Measurements from ENCODE around the gene MARK3.

Gene MARK3

GRCh38 chr14:103548463-103549351 is 163.5 kb downstream of the MARK3 start:
- no peak for DNase-seq (ENCODE audit: low read depth in 2 of 2)

DNA sequence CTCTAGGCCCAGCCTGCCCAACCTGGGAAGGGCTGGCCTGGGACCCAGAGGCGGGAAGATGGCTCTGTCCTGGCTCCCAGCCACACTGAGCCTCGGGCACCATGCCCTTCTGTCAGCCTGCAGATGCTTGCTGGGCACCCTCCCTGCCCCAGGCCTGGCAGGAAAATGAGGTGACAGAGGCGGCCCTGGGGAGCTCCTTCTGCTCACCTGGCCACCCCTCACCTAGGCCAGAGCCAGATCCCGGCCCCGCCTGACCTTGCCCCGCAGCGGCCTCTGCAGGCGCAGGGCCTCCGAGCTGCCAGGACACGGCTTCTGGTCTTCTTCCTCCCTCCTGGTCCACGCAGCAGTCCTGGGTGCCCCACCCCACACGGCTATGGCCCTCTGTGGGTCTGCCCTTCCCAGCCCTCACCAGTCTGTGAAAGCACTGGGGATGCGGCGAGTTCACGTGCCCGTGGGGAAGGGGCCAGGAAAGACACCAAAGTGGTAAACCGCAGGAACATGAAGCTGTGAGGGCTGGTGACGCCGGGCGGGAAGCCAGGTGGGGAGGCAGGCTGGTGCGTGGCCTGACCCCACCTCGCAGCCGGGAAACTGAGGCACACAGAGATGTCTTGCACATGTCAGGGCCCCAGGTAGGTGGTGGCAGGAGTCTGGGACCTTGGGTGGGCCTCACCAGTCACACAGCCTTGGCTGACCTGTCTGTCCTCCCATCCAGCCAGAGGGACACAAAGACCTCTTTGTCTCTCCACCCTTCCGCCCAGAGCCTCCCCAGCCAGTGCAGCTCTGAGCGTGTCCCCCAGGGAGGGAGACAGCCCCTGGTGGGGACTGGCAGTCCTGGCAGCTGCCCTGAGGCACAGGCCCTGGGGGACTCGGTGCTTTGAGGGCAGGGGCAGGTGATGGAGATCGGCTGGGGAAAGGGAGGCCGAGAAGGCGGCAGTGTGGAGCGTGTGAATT is 164.4 kb downstream of the MARK3 start:
- no peak for DNase-seq (ENCODE audit: low read depth in 2 of 2)

- DNase-seq (ENCODE audit: low read depth in 2 of 2), result no peak
Measured at GRCh38 chr14:103550451-103551337, 165.5 kb downstream of the MARK3 start.

- DNase-seq (ENCODE audit: low read depth in 2 of 2), result no peak
Measured at GRCh38 chr14:103551338-103551762, 166.1 kb downstream of the MARK3 start.

GRCh38 chr14:103552011-103552845 is 167.0 kb downstream of the MARK3 start:
- DNase-seq (ENCODE audit: low read depth in 2 of 2), result no peak

DNA sequence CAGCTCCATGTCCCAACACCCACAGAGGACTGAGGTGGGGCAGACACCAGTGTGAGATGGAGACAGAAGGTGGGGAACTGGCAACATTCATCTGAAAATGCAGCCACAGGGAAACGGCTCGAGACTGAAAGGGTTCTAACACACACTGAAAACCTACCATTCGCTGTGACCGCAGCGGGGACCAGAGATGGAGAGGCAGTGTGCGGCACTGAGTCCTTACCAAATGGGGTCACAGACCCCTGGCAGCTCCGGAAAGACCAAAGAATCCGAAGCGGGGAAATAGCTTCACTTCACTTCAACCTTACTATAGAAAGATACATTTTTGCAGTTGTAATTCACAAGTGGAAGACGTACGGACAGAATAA is 167.6 kb downstream of the MARK3 start:
- DNase-seq (ENCODE audit: low read depth in 2 of 2), result no peak
